IMR-90 (cell line): Measurements from ENCODE around the gene PRCD. TPM values are rescaled to one million over a fixed set of nuclear protein-coding genes. Genes with fewer than 3 reads are reported as not detected.
A peak's percentile ranks its signal among the peaks of the same experiment; 100 is the strongest.

Source experiments
- ATAC-seq: fragments of 200-7000 bp; cut with Tn5 transposase; 2 replicates; pipeline ENCODE4 v1.9.1; 2020; ENCODE audit warnings: low read depth, mild to moderate bottlenecking, moderate library complexity
- BruUV-seq: library from RNA; stranded (reverse); fragments of 400-500 nt; replicated peaks from 2 replicates; lab custom pipeline; 2021; lab: Mats Ljungman, UMichigan
- CTCF ChIA-PET: fragments of 300-600 bp; formaldehyde crosslinking; extraction: SDS; loops from one replicate; lab custom pipeline; 2021; ENCODE audit warnings: antibody characterized with exemption; lab: Yijun Ruan, JAX
- POLR2A ChIA-PET: fragments of 300-600 bp; sonication (Branson Sonifier 250); formaldehyde crosslinking; loops from one replicate; lab custom pipeline; 2022; ENCODE audit warnings: antibody characterized with exemption; ENCODE audit not compliant: unreplicated experiment; lab: Charles Lee
- DNase-seq: peaks from one replicate; pipeline ENCODE4 v3.0.0; 2013
- H2AFZ ChIP-seq: replicated peaks from 2 replicates; pipeline ENCODE3; 2013; ENCODE audit warnings: low read length, mild to moderate bottlenecking; ENCODE audit not compliant: poor library complexity
- H2AK5ac ChIP-seq: 2 replicates; pipeline ENCODE4 v1.6.1; 2013; ENCODE audit warnings: low read depth, low read length, inconsistent platforms
- H2AK9ac ChIP-seq: replicated peaks from 2 replicates; pipeline ENCODE3; 2013; ENCODE audit warnings: mild to moderate bottlenecking, low read depth, low read length, moderate library complexity; ENCODE audit not compliant: poor library complexity
- H2BK120ac ChIP-seq: 2 replicates; pipeline ENCODE4 v1.6.1; 2013; ENCODE audit warnings: low read depth, low read length, inconsistent platforms
- H2BK15ac ChIP-seq: 3 replicates; pipeline ENCODE4 v1.6.1; 2013; ENCODE audit warnings: low read depth, low read length, inconsistent platforms
- H2BK20ac ChIP-seq: 2 replicates; pipeline ENCODE4 v1.6.1; 2013; ENCODE audit warnings: low read depth, mild to moderate bottlenecking, inconsistent platforms, low read length, moderate library complexity
- H2BK5ac ChIP-seq: 2 replicates; pipeline ENCODE4 v1.6.1; 2013; ENCODE audit warnings: mild to moderate bottlenecking, low read depth, low read length, inconsistent platforms; ENCODE audit not compliant: poor library complexity, severe bottlenecking
- H3K14ac ChIP-seq: replicated peaks from 2 replicates; pipeline ENCODE4 v1.6.1; 2013; ENCODE audit warnings: low read depth, low read length, inconsistent platforms
- H3K18ac ChIP-seq: 2 replicates; pipeline ENCODE4 v1.6.1; 2013; ENCODE audit warnings: low read depth, low read length, control low read depth
- H3K23ac ChIP-seq: 2 replicates; pipeline ENCODE4 v1.6.1; 2013; ENCODE audit warnings: low read depth, low read length, inconsistent platforms
- H3K27ac ChIP-seq: 2 replicates; pipeline ENCODE4 v1.5.1; 2013; ENCODE audit warnings: mild to moderate bottlenecking, control low read depth, low read length; ENCODE audit not compliant: insufficient read depth
- H3K27me3 ChIP-seq: 2 replicates; pipeline ENCODE4 v1.6.1; 2013; ENCODE audit warnings: low read length; ENCODE audit not compliant: control insufficient read depth, insufficient read depth
- H3K36me3 ChIP-seq: 2 replicates; pipeline ENCODE4 v1.6.1; 2013; ENCODE audit warnings: low read length, mixed read lengths; ENCODE audit not compliant: control insufficient read depth, insufficient read depth
- H3K4ac ChIP-seq: 2 replicates; pipeline ENCODE4 v1.6.1; 2013; ENCODE audit warnings: low read depth, low read length, inconsistent platforms
- H3K4me1 ChIP-seq: 2 replicates; pipeline ENCODE4 v1.6.1; 2013; ENCODE audit warnings: low read length, mixed read lengths; ENCODE audit not compliant: control insufficient read depth, insufficient read depth
- H3K4me2 ChIP-seq: 2 replicates; pipeline ENCODE4 v1.6.1; 2013; ENCODE audit warnings: low read depth, mild to moderate bottlenecking, control low read depth, low read length, moderate library complexity
- H3K4me3 ChIP-seq: 2 replicates; pipeline ENCODE4 v1.5.1; 2013; ENCODE audit warnings: low read depth, mild to moderate bottlenecking, control low read depth, low read length, moderate library complexity; ENCODE audit not compliant: insufficient read depth
- H3K56ac ChIP-seq: 2 replicates; pipeline ENCODE4 v1.6.1; 2013; ENCODE audit warnings: low read length, inconsistent platforms; ENCODE audit not compliant: insufficient read depth; ENCODE audit errors: extremely low read depth
- H3K79me1 ChIP-seq, 2 experiments: 2 replicates each; pipeline ENCODE4 v1.6.1; 2013; ENCODE audit warnings: low read length in 2 of 2, inconsistent platforms in 1 of 2, low read depth in 1 of 2
- H3K9ac ChIP-seq: 2 replicates; pipeline ENCODE4 v1.6.1; 2013; ENCODE audit warnings: low read depth, low read length, control low read depth
- H3K9me1 ChIP-seq: 2 replicates; pipeline ENCODE4 v1.6.1; 2013; ENCODE audit warnings: low read length, inconsistent platforms; ENCODE audit not compliant: insufficient read depth
- H3K9me3 ChIP-seq: 2 replicates; pipeline ENCODE4 v1.6.1; 2013; ENCODE audit warnings: low read length; ENCODE audit not compliant: control insufficient read depth, insufficient read depth
- H4K20me1 ChIP-seq: 2 replicates; pipeline ENCODE4 v1.6.1; 2013; ENCODE audit warnings: low read length, inconsistent platforms; ENCODE audit not compliant: insufficient read depth
- H4K5ac ChIP-seq: 2 replicates; pipeline ENCODE4 v1.6.1; 2013; ENCODE audit warnings: mild to moderate bottlenecking, low read depth, low read length, control low read depth
- H4K8ac ChIP-seq, 2 experiments: 2 replicates each; pipeline ENCODE4 v1.6.1; 2013; ENCODE audit warnings: low read depth in 2 of 2, low read length in 2 of 2, control low read depth in 1 of 2, inconsistent platforms in 1 of 2
- H4K91ac ChIP-seq: 2 replicates; pipeline ENCODE4 v1.6.1; 2013; ENCODE audit warnings: low read depth, low read length, inconsistent platforms; ENCODE audit not compliant: insufficient read depth
- BHLHE40 ChIP-seq: fragments of 150-350 bp; IDR thresholded peaks from 2 replicates; pipeline ENCODE4 v1.6.1; 2016; ENCODE audit warnings: mild to moderate bottlenecking, low read depth, low read length
- CEBPB ChIP-seq: IDR thresholded peaks from 2 replicates; pipeline ENCODE4 v1.6.1; 2012; ENCODE audit warnings: low read depth, low read length, improper control_type of control experiment
- FOS ChIP-seq: fragments of 150-350 bp; IDR thresholded peaks from 2 replicates; pipeline ENCODE4 v1.6.1; 2016; ENCODE audit warnings: low read depth, low read length
- MAFK ChIP-seq: IDR thresholded peaks from 2 replicates; pipeline ENCODE4 v1.6.1; 2012; ENCODE audit warnings: low read depth, low read length, improper control_type of control experiment
- MAZ ChIP-seq: IDR thresholded peaks from 2 replicates; pipeline ENCODE4 v1.6.1; 2012; ENCODE audit warnings: low read depth, mild to moderate bottlenecking, low read length, improper control_type of control experiment, moderate library complexity, borderline replicate concordance
- MXI1 ChIP-seq: IDR thresholded peaks from 2 replicates; pipeline ENCODE4 v1.6.1; 2012; ENCODE audit warnings: low read depth, mild to moderate bottlenecking, low read length, moderate library complexity, borderline replicate concordance
- NFE2L2 ChIP-seq: fragments of 150-350 bp; IDR thresholded peaks from 2 replicates; pipeline ENCODE4 v1.6.1; 2016; ENCODE audit warnings: low read depth, mild to moderate bottlenecking, low read length
- RAD21 ChIP-seq: IDR thresholded peaks from 2 replicates; pipeline ENCODE4 v1.6.1; 2012; ENCODE audit warnings: low read length, improper control_type of control experiment
- RCOR1 ChIP-seq: IDR thresholded peaks from 2 replicates; pipeline ENCODE4 v1.6.1; 2012; ENCODE audit warnings: mild to moderate bottlenecking, low read length, improper control_type of control experiment; ENCODE audit not compliant: insufficient replicate concordance
- RFX5 ChIP-seq: IDR thresholded peaks from 2 replicates; pipeline ENCODE4 v1.8.0; 2012; ENCODE audit warnings: low read depth, mild to moderate bottlenecking, low read length, moderate library complexity
- SMC3 ChIP-seq: fragments of 150-350 bp; IDR thresholded peaks from 2 replicates; pipeline ENCODE4 v1.6.1; 2016; ENCODE audit warnings: low read depth, mild to moderate bottlenecking, antibody characterized with exemption, low read length, moderate library complexity
- WGBS, 2 experiments: methylation state at CpG; one replicate each; pipeline versions ENCODE4 v1.1.5 to v1.1.7; 2013; ENCODE audit warnings: missing lambda C conversion rate in 2 of 2; ENCODE audit not compliant: insufficient read length in 1 of 2; ENCODE audit errors: extremely low coverage in 2 of 2; 5-methylcytosine and 5-hydroxymethylcytosine counted together
- dilution Hi-C: fragments of 300-500 bp; cut with HindIII; formaldehyde crosslinking; loops from one replicate; pipeline ENCODE4 v1.14.3; 2018; ENCODE audit warnings: low sequenced_read_pairs; ENCODE audit not compliant: unreplicated experiment
- in situ Hi-C: fragments of 300-500 bp; cut with MboI; formaldehyde crosslinking; loops from 3 replicates; pipeline ENCODE4 v1.14.3; 2019; ENCODE audit warnings: low sequenced_read_pairs, inconsistent platforms, mixed read lengths
- intact Hi-C: fragments of 100-400 bp; cut with micrococcal nuclease; formaldehyde crosslinking; loops from 2 replicates; pipeline ENCODE4 v1.10.0; 2022
- polyA plus RNA-seq, 3 experiments: library from polyadenylated mRNA; depleted of rRNA; stranded (reverse); fragments of >200 nt; gene quantifications; 2 replicates each; pipeline ENCODE4 v1.2.3, GENCODE V29; 2012; ENCODE audit warnings: low replicate concordance in 1 of 3
- total RNA-seq: library from RNA; depleted of rRNA; stranded (reverse); fragments of >200 nt; gene quantifications from 2 replicates; pipeline ENCODE4 v1.2.3, GENCODE V29; 2012
- TF ChIP-seq, protein P1 (sequence below): fragments of 150-350 bp; IDR thresholded peaks from 2 replicates; pipeline ENCODE4 v1.6.1; 2016; ENCODE audit warnings: low read depth, mild to moderate bottlenecking, low read length, moderate library complexity, borderline replicate concordance
- TF ChIP-seq, protein P2 (sequence below): fragments of 150-350 bp; IDR thresholded peaks from 2 replicates; pipeline ENCODE4 v1.6.1; 2017; ENCODE audit warnings: mild to moderate bottlenecking, antibody characterized with exemption, low read length, low read depth

The PRCD gene
- total and polyA plus RNA-seq, 2 of the 4 experiments (the other 2 are of a cell fraction) = 0.32 TPM; not detected in 1

DNA sequence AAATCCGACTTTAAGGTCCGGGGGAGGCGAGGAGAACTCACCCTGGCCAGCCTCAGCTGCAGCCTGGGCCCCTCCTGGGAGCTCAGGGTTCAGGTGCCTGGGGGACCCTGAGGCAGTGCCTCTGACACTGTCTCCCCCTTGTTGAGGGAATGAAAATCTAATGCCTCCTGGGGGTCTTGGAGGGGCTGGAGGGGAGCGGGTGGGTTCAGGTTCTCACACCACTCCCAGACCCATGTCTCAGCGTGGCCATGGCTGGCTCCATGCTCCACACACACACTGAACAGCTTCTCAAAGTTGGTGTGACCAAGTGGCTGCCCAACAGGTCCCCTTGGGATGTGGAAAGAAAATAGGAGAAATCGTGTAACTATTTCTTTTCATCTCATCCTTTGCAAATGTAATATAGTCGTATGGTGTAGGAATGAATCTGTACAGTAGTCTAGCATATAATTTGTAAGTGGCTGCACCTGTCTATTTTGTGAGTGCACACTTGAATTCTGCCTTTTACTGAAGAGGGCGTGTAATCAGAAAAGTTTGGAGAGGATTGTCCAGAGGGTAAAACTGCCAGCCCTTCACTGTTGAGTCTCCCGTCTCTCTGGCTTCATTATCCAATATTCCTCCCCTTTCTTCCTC, 788 bp upstream of the PRCD start:
- POLR2A ChIA-PET = no interaction called here

More for the DNA sequence above, 788 bp upstream of the PRCD start:
- peaks cover 11% of the 10 kb centered on the region for H3K9me1 ChIP-seq
- no peaks in the 10 kb centered on the region for H4K20me1 ChIP-seq
- H3K9me3 ChIP-seq = no peaks in the 10 kb centered on the region
- H3K4me2 ChIP-seq = no peak overlapping the region
- no peak overlapping the region for H2AK9ac ChIP-seq
- H4K5ac ChIP-seq = no peak overlapping the region
- no peak overlapping the region for H4K8ac ChIP-seq
- H2BK20ac ChIP-seq = no peak overlapping the region
- in situ Hi-C loops (no loop called here), dilution Hi-C loops (no loop called here), intact Hi-C loops (loop anchor here (10.0 kb wide), 1 partner anchor 526 kb away; no protein-coding TSS in a partner anchor)
- H2BK5ac ChIP-seq = no peak overlapping the region
- TF ChIP-seq, protein P1, sequence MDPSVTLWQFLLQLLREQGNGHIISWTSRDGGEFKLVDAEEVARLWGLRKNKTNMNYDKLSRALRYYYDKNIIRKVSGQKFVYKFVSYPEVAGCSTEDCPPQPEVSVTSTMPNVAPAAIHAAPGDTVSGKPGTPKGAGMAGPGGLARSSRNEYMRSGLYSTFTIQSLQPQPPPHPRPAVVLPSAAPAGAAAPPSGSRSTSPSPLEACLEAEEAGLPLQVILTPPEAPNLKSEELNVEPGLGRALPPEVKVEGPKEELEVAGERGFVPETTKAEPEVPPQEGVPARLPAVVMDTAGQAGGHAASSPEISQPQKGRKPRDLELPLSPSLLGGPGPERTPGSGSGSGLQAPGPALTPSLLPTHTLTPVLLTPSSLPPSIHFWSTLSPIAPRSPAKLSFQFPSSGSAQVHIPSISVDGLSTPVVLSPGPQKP = no peak
- TF ChIP-seq FOS (no peak), RAD21 (no peak), CEBPB (no peak), MXI1 (no peak), RFX5 (no peak), RCOR1 (no peak), SMC3 (no peak), MAZ (no peak), BHLHE40 (no peak), MAFK (no peak), NFE2L2 (no peak)
- TF ChIP-seq, protein P2, sequence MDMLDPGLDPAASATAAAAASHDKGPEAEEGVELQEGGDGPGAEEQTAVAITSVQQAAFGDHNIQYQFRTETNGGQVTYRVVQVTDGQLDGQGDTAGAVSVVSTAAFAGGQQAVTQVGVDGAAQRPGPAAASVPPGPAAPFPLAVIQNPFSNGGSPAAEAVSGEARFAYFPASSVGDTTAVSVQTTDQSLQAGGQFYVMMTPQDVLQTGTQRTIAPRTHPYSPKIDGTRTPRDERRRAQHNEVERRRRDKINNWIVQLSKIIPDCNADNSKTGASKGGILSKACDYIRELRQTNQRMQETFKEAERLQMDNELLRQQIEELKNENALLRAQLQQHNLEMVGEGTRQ = no peak
- ATAC-seq = no peak
- no peak overlapping the region for H3K18ac ChIP-seq
- no peaks in the 10 kb centered on the region; a peak in 1 of 4 replicates for H3K79me1 ChIP-seq
- CTCF ChIA-PET = no interaction called here
- H3K4me3 ChIP-seq = no peak overlapping the region
- H3K9ac ChIP-seq = no peak overlapping the region
- BruUV-seq = no TSS peak
- no peak overlapping the region for H2BK15ac ChIP-seq
- 80% methylated on average over 1 of the region's 9 CpGs; no CpG with 5 or more reads in 1 of the 2 experiments for WGBS, 2 experiments
- peaks cover 10% of the 10 kb centered on the region for H3K4me1 ChIP-seq
- no peak overlapping the region for H3K14ac ChIP-seq
- no peak overlapping the region for H2BK120ac ChIP-seq
- H4K91ac ChIP-seq = 0 out of 2 replicates have a peak overlapping the region, but pooled peaks have one; percentile 21
- H3K4ac ChIP-seq = 0 out of 2 replicates have a peak overlapping the region, but pooled peaks have one; percentile 5
- H2AFZ ChIP-seq = no peak overlapping the region
- no peak overlapping the region for H3K56ac ChIP-seq
- no peaks in the 10 kb centered on the region; the same call in 1 of the 2 replicates for H3K36me3 ChIP-seq
- no peak overlapping the region for H3K23ac ChIP-seq
- peak overlapping the region; percentile 39; the same call in 1 of the 2 replicates for H2AK5ac ChIP-seq
- peaks cover 2% of the 10 kb centered on the region; the same call in 1 of the 2 replicates for H3K27me3 ChIP-seq
- no peak for DNase-seq
- H3K27ac ChIP-seq = no peak overlapping the region
